GM15510 (cell line): ENCODE data around the gene EMC7.

ENCODE experiments used
- POLR2A ChIP-seq: IDR thresholded peaks from 3 replicates; pipeline ENCODE4 v1.6.1; 2011; ENCODE audit warnings: borderline replicate concordance; ENCODE audit not compliant: insufficient read length; ENCODE audit errors: extremely low read depth

EMC7 gene

GRCh38 chr15:34055868-34056595 is 45.6 kb downstream of the EMC7 start:
- no peak for TF ChIP-seq POLR2A

- TF ChIP-seq POLR2A = no peak
Observed at GRCh38 chr15:34054081-34054707, 47.5 kb downstream of the EMC7 start.

- TF ChIP-seq POLR2A = no peak
Observed at GRCh38 chr15:34049112-34049511, 52.5 kb downstream of the EMC7 start.

- no peak for TF ChIP-seq POLR2A
Observed at GRCh38 chr15:34047893-34048775, 53.5 kb downstream of the EMC7 start.

- TF ChIP-seq POLR2A = no peak
Observed at GRCh38 chr15:34046471-34047145, 55.1 kb downstream of the EMC7 start.

- TF ChIP-seq POLR2A = no peak
Observed at GRCh38 chr15:34043813-34044212, 57.8 kb downstream of the EMC7 start.

- TF ChIP-seq POLR2A = no peak
Observed at GRCh38 chr15:34043391-34043790, 58.3 kb downstream of the EMC7 start.

GRCh38 chr15:34039790-34040113 is 61.9 kb downstream of the EMC7 start:
- TF ChIP-seq POLR2A = no peak

GRCh38 chr15:34038871-34039789 is 62.5 kb downstream of the EMC7 start, which contains the start of gene AVEN:
Gene AVEN, minus strand, starts transcription at chr15:34039204. Its CDS starts 158 bp downstream, at chr15:34039046.
- TF ChIP-seq POLR2A = no peak

- TF ChIP-seq POLR2A = peak; percentile 88
Observed at GRCh38 chr15:34038023-34038870, 63.4 kb downstream of the EMC7 start.
